OCI-LY7 (cell line): ENCODE measurements around the gene IFNL4.
"Not testable (repeated sequence)": the region's sequence is repeated elsewhere in the genome, so short reads cannot be mapped to it uniquely, and the experiment has no call there.

Source experiments
- CTCF ChIP-seq: fragments of 200-600 bp; sonication (generic); conservative IDR thresholded peaks from 2 replicates; pipeline ENCODE4 v1.5.1; 2014; ENCODE audit warnings: mild to moderate bottlenecking, antibody characterized with exemption, low read length, moderate library complexity, mixed read lengths
- EZH2phosphoT487 ChIP-seq: fragments of 200-600 bp; sonication (generic); IDR thresholded peaks from 2 replicates; pipeline ENCODE4 v1.6.1; 2018; ENCODE audit warnings: low read depth, borderline replicate concordance, mild to moderate bottlenecking, mixed run types, antibody characterized with exemption, low read length, moderate library complexity, mixed read lengths

- not testable (repeated sequence) for TF ChIP-seq CTCF, EZH2phosphoT487
Observed at GRCh38 chr19:39244410-39245100, 4.1 kb downstream of the IFNL4 start, which contains the start of gene IFNL3.
